ENCODE data around the gene GAPDHS.

DNA sequence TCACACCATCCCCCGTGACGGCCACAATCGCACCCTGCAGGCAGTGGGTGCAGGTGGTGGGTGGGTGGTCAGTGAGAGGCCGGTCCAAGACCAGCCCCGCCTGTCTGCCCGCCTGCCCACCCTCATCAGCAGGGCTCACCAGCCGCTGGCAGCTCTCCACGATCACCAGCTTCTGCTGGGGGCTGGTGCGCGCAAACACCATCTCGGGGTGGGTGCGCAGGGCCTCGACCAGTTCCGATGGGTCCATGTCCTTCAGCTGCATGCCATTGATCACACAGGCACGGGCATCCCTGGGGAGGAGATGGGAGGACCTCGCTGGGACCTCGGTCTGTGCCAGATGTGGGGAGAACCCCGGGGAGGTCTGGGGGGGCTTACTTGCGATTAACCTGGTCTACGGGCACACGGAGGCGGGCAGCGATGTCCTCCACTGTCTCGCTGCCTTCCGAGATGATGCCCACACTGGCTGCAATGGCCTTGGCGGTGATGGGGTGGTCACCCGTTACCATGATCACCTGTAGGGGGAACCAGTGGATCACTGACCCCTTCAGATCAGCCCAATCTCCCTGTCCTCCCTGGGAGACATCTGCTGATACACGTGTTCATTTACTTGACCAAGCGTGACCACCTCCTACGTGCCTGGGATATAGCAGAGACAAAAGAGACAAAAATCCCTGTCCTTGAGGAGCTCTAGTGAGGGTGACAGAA is 22.2 kb downstream of the GAPDHS start:
- TF ChIP-seq, protein P1, sequence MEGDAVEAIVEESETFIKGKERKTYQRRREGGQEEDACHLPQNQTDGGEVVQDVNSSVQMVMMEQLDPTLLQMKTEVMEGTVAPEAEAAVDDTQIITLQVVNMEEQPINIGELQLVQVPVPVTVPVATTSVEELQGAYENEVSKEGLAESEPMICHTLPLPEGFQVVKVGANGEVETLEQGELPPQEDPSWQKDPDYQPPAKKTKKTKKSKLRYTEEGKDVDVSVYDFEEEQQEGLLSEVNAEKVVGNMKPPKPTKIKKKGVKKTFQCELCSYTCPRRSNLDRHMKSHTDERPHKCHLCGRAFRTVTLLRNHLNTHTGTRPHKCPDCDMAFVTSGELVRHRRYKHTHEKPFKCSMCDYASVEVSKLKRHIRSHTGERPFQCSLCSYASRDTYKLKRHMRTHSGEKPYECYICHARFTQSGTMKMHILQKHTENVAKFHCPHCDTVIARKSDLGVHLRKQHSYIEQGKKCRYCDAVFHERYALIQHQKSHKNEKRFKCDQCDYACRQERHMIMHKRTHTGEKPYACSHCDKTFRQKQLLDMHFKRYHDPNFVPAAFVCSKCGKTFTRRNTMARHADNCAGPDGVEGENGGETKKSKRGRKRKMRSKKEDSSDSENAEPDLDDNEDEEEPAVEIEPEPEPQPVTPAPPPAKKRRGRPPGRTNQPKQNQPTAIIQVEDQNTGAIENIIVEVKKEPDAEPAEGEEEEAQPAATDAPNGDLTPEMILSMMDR (IDR thresholded peaks at IDR 0.05): no peak
- TF ChIP-seq POLR2AphosphoS5 (IDR thresholded peaks at IDR 0.05; ENCODE audit: insufficient read depth in 1 of 2, low read depth in 1 of 2) (no peak), POLR2A (IDR thresholded peaks at IDR 0.05) (no peak)

Data from vagina (tissue), 2 donors.